ENCODE measurements around the gene LRRC10B.

The LRRC10B gene

GRCh38 chr11:61485080-61485479 is 23.5 kb upstream of the LRRC10B start:
- H3K4me3 ChIP-seq (ENCODE audit: low read depth, low read length): no peak overlapping the region

GRCh38 chr11:61486011-61486620 is 22.4 kb upstream of the LRRC10B start:
- no peak for DNase-seq (ENCODE audit: low read depth)
- no peak overlapping the region for H3K4me3 ChIP-seq (ENCODE audit: low read depth, low read length)

More at GRCh38 chr11:61485080-61485479, 23.5 kb upstream of the LRRC10B start:
- no peak for DNase-seq (ENCODE audit: low read depth)

DNA sequence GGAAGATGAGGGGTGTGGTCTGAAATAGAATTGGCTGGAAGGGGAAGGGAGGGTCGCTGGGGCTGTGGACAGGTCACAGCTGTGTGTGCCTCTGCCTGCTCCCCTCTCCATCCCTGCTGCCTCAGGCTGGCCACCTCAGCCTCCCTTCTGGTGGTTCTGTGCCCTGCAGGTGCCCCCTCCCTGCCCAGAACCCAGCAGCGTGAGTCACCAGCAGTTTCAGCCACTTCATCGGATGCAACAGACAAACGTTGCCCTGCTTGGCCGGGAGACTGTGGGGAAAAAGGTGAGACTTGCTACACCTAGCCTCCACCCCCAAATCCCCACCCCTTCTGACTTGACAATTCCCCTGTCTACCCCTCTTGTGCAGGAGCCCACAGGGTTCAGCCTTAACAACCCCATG is 21.8 kb upstream of the LRRC10B start:
- no peak for DNase-seq (ENCODE audit: low read depth)
- no peak overlapping the region for H3K4me3 ChIP-seq (ENCODE audit: low read depth, low read length)

GRCh38 chr11:61487342-61488025 is 21.1 kb upstream of the LRRC10B start:
- DNase-seq (ENCODE audit: low read depth): no peak
- H3K4me3 ChIP-seq (ENCODE audit: low read depth, low read length): no peak overlapping the region

DNA sequence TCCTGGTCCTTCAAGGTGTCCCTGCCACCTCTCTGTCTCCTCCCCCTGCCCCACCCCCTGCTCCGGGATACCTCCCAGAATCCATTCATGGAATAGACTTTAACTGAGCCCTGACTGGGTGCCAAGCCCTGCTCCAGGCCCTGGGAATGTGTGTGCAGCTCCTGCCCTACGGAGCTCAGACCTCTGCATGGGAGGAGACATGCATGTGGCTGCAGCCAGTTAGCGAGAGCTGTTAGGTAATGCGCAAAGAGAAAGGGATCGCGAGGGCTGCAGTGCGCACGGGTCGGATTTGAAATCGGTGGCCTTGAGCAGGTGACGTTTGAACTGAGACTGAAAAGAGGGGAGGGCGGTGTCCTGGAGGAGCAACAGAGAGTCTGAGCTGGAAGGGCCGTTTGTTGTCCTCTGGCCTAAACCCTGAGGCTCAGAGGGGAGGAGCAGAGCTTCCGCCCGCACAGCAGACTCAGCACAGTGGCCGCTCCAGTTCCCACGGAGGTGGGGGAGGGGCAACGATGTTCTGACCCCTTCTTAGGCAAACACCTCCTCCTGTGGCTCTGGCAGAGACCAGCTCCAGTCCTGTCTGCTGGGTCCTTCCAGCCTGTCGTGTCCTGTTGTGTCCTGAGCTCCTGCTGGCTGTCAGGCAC is 19.8 kb upstream of the LRRC10B start:
- no peak overlapping the region for H3K4me3 ChIP-seq (ENCODE audit: low read depth, low read length)
- DNase-seq (ENCODE audit: low read depth): no peak

DNA sequence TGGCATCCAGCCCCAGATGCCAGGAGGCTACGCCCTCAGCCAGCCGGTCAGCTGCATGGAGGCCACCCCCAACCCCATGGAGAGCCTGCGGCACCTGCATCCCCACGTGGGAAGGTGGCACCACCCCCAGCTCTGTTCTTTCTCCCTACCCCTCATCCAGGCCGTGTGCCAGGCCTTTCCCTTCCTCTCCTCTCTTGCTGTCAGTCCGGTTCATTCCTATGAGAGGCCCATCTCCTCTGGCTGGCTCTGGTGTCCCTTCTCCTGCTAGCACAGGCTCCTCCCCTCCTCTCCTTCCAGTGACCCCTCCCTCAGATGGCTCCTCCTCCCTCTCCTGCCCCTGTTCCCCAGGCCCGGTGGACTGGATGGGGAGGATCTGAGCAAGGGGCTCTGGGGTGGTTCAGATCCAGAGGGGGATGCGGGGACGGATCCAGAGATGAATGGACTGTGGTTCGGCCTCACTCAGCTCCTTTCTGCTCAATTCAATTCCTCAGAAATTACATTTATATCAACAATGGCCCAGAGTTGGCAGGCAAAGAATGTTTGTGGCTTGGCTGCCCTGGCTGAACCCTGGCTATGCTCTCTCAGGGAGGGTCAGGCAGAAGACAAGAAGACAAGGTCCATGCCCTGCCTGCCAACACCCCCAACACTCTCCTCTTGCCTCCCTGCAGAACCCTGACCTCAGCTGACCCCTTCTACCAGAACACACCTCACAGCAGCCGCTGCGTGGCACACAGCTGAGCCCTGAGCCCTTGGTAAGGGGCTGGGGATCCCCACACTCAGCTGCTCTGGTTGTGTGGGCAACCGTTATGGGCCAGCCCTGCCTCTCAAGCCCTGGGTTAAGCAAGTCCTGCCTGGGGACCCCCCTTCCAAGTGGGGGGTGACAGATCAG is 18.5 kb upstream of the LRRC10B start:
- no peak overlapping the region for H3K4me3 ChIP-seq (ENCODE audit: low read depth, low read length)
- DNase-seq (ENCODE audit: low read depth): no peak

DNA sequence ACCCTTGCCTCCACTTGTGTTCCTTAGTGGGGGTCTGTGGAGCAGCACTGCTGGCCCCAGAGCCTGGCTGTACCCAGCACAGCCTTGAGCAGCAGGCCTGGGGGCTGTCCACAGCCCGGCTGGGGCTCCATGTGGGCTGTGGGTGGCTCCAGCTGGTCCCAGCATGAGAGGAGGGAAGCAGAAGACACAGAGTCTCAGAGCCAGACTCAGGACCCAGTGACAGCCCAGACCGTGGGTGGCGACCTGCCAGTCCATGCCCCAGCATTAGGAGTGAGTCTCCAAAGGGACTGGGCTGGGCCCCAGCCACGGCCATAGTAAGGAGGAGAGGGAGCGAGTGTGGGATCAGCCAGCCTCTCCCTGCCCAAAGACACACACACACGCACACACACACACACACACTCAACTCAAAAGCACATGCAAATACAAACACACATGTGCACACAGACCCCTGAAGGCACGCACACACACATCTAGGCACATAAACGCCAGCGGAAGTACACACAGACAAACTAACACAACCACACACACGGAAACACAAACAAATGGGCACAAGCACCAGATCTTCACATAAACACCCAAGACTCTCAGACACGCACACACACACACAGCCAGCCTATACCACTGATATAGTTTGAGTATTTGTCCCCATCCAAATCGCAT is 16.7 kb upstream of the LRRC10B start:
- no peak overlapping the region for H3K4me3 ChIP-seq (ENCODE audit: low read depth, low read length)
- no peak for DNase-seq (ENCODE audit: low read depth)

DNA sequence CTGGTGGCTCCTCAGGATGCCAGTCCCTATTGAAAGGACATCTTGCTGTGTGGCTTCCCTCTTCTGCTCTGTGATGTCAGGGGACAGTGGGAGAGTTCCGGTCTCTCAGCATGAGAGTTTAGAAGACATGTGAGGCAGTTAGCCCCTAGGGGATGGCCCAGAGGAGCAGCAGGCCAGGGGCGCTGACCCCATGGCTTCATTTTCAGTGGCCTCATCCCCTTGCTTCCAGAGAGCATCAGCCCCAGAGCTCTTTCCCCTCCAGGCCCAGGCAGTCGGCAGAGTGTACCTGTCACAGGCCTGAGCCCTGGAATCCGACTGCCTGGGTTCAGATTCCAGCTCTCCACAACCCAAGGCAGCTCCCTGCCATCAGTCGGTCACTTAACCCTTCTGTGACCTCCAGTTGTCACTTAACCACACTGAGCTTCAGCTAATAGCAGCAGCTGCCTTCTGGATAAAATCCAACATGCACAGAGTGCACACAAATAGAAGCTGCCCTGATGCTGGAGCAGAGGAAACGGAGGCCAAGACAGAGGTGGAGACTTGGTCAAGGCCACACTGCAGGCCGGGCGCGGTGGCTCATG is 14.1 kb upstream of the LRRC10B start:
- no peak for DNase-seq (ENCODE audit: low read depth)
- no peak overlapping the region for H3K4me3 ChIP-seq (ENCODE audit: low read depth, low read length)

GRCh38 chr11:61495801-61496601 is 12.5 kb upstream of the LRRC10B start:
- DNase-seq (ENCODE audit: low read depth): peak; percentile 54

GRCh38 chr11:61496602-61497400 is 11.7 kb upstream of the LRRC10B start:
- no peak overlapping the region for H3K4me3 ChIP-seq (ENCODE audit: low read depth, low read length)
- no peak for DNase-seq (ENCODE audit: low read depth)

More at GRCh38 chr11:61495801-61496601, 12.5 kb upstream of the LRRC10B start:
- H3K4me3 ChIP-seq (ENCODE audit: low read depth, low read length): no peak overlapping the region

DNA sequence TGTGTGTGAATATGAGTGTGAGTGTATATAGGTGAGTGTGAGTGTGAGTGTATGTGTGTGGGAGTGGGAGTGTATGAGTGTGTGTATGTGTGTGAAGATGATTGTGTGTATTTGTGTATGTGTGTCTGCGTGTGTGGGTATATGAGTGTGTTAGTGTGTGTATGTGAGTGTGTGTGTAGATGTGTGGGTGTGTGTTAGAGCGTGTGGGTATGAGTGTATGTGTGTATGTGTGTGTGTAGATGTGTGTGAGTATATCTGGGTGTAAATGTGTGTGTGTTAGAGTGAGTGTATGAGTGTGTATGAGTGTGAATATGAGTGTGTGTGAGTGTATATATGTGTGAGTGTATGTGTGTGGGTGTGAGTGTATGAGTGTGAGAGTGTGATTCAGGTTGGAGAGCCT is 11.1 kb upstream of the LRRC10B start:
- DNase-seq (ENCODE audit: low read depth): no peak
- no peak overlapping the region for H3K4me3 ChIP-seq (ENCODE audit: low read depth, low read length)

DNA sequence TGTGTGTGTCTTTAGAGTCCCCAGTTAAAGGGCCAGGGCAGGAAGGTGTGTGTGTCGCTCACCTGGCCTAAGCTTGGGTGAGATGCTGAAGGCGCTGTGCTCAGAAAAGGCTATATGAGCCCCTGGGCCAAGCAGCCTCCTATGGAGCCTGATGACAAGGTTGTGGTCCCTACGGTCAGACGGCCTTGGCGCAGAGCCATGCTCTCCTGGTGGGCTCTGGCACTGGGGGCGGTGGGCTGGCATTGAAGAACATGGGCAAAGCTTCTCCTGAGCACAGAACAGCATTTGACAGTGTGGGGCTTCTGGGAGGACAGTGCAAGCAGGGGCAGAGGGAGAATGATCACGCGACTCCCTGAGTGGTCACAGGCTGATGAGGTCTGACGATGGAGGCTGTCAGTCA is 10.7 kb upstream of the LRRC10B start:
- DNase-seq (ENCODE audit: low read depth): no peak
- H3K4me3 ChIP-seq (ENCODE audit: low read depth, low read length): no peak overlapping the region

DNA sequence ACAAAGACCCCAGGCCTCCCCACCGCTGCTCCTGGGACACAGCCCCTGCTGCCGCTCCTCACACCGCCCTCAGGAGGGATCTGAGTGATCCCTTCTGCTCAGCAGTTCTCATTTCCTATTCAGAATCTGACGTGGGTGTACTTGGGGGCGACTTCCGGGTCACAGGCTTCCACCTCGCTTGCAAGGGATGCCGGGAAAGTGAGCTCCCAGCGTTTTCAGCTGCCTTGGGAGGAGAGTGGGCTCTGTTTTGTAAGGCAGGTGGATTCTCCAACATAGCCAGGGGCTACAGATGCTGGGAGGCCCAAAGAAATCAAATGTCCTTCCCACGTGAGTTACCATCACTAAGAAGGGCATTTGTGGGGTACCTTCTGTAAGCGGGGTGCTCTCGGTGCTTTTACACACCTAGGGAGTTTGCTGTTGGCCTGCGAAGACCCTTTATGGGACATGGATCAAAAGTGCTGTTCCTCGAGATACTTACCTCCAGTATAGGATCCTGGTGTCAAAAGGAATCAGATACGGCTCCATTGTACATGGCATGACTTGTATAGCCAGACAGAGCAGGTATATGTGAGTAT is 9.7 kb upstream of the LRRC10B start:
- DNase-seq (ENCODE audit: low read depth): no peak
- no peak overlapping the region for H3K4me3 ChIP-seq (ENCODE audit: low read depth, low read length)

DNA sequence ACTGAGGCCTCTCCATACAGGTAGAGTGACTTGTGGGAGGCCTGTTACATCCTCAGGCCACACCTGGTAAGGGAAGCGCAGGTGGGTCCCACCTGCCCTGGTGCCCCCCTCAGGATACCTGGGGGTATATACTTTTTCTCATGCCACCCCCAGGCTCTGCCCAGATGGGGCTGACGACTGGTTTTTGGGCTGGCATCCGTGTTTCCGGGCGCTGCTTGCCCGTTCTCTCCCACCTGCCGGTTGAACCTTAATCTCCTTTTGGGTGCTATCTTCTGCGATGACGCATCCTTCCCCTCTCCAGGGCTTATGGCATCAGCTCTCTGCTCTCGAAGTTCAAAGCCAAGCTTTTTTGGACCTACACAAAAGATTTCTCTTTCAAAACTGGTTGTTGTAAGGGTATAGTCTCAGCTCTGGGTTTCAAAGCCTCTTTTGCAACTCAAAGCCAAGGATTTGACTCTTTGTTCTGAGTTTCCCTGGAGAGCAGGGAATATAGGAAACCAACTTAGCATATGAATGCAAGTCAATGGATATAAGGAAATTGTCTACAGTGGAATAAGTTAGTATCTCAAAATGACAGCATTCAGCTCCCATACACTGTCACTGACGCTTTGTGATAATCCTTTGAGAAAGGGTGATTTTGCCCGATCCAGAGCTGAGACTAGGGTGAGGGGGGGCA is 8.6 kb upstream of the LRRC10B start:
- DNase-seq (ENCODE audit: low read depth): no peak
- no peak overlapping the region for H3K4me3 ChIP-seq (ENCODE audit: low read depth, low read length)

GRCh38 chr11:61502522-61502921 is 6.0 kb upstream of the LRRC10B start:
- no peak overlapping the region for H3K4me3 ChIP-seq (ENCODE audit: low read depth, low read length)
- no peak for DNase-seq (ENCODE audit: low read depth)

- no peak overlapping the region for H3K4me3 ChIP-seq (ENCODE audit: low read depth, low read length)
- DNase-seq (ENCODE audit: low read depth): no peak
Observed at GRCh38 chr11:61503135-61503770, 5.3 kb upstream of the LRRC10B start.
